ENCODE results near the gene SLC39A5. TPM values are rescaled to one million over a fixed set of nuclear protein-coding genes. Genes with fewer than 3 reads are reported as not detected.

The SLC39A5 gene
- not detected in 2 replicates for total RNA-seq
- polyA plus RNA-seq (2012) = 0.15 TPM

DNA sequence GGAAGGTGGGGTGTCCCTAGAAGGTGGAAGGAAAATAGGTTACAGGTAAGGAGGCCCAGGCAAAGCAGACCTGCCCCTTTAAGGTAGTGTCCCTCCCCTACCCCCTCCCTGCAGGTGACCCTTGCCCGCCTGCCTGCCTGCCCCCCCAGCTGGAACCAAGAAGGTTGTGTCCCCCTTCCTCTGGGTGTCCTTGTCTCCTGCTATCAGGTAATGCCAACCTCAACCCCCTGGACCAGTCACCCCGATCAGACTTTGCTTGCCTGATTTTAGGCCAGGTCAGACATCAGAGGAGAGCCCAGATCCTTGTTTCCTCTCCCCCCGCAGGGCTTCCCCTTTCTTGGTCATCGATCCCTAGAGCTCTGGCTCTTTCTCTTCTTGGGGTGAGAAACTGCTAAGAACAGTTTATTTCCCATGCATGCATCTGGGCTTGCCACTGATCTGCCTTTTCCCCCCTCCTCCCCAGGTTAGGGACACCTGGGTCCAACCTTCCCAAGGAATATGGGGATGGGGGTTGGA is at the start of gene SLC39A5:
TSS of gene SLC39A5 (plus strand) at position 136 of the 516 bp plus-strand sequence. CDS start 1,224 bp downstream, outside the sequence.
- DNase-seq (ENCODE audit: low read depth) = no peak

DNA sequence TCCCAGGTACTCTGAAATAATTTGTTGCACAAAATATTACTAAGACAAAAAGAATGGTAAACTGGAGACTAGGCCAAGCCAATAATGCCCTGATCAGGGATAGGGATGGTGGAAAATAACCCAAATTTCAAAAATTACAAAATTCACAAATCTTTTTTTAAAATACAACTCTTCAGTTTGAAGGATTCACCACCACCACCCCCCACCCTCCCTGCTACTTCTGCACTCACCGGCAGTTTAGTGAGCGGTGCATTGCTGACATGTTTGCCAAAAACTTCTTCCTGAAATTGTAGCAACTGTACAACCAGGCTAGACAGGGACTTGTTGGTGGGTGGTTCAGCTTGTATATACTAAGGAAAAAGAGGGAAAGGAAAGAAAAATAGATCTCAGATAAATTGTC is 42.9 kb upstream of the SLC39A5 start:
- DNase-seq (ENCODE audit: low read depth) = no peak

- DNase-seq (ENCODE audit: low read depth) = no peak
Observed at GRCh38 chr12:56188131-56188777, 41.6 kb upstream of the SLC39A5 start.

DNA sequence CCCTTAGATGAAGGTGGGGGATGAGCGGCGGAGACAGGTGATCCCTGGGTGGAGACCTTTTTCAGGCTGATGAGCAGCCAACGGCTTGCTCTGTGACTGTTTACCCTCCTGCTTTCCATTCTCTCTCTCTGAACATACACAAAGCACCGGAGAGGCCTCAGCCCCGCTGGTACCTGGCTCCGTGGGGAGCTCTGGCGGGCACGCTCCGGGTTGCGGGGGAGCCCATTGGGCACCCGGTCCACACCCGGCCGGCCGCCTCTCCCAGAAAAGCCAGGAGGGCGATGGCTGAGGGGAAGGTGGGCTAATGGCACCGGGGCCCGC is 41.1 kb upstream of the SLC39A5 start:
- no peak for DNase-seq (ENCODE audit: low read depth)

GRCh38 chr12:56189099-56189917 is 40.5 kb upstream of the SLC39A5 start, which contains the start of gene SMARCC2:
Gene SMARCC2, minus strand, starts transcription at chr12:56189483. Its CDS starts 22 bp downstream, at chr12:56189461.
- DNase-seq (ENCODE audit: low read depth) = peak; percentile 90

GRCh38 chr12:56189918-56190694 is 39.7 kb upstream of the SLC39A5 start:
- DNase-seq (ENCODE audit: low read depth) = peak; percentile 86

GRCh38 chr12:56190695-56191155 is 39.1 kb upstream of the SLC39A5 start:
- DNase-seq (ENCODE audit: low read depth) = no peak

- DNase-seq (ENCODE audit: low read depth) = no peak
Observed at GRCh38 chr12:56192582-56192981, 37.3 kb upstream of the SLC39A5 start.

DNA sequence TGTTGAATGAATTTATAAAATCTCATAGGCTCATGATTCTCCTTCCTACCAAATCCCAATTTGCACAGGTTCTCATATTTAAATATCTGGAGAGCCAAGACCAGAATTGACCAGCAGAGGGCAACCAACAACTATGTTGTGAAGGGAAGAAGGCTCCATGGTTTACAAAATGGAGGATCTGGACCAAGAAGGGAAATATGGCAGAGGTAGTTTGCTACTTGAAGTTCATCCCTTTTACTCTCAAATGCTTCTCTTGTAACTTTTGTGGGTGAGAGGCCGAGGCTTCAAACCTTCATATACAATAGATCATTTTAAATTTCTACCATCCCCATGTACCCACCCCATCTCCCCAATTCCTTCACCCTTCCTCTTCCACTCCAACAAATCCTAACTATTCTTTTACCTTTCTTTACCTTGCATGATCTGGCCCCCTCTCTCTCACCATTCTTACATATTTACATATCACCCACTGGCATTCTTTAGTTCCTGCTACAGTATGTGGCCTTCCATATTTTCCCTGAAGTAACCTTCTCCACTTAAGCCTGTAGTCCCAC is 36.7 kb upstream of the SLC39A5 start:
- DNase-seq (ENCODE audit: low read depth) = peak; percentile 91

GRCh38 chr12:56196818-56197550 is 32.9 kb upstream of the SLC39A5 start:
- DNase-seq (ENCODE audit: low read depth) = peak; percentile 42

- no peak for DNase-seq (ENCODE audit: low read depth)
Observed at GRCh38 chr12:56197921-56198635, 31.8 kb upstream of the SLC39A5 start.

GRCh38 chr12:56198836-56199235 is 31.0 kb upstream of the SLC39A5 start:
- DNase-seq (ENCODE audit: low read depth) = no peak

GRCh38 chr12:56202366-56202765 is 27.5 kb upstream of the SLC39A5 start:
- no peak for DNase-seq (ENCODE audit: low read depth)

GRCh38 chr12:56202838-56203237 is 27.0 kb upstream of the SLC39A5 start:
- DNase-seq (ENCODE audit: low read depth) = no peak

DNA sequence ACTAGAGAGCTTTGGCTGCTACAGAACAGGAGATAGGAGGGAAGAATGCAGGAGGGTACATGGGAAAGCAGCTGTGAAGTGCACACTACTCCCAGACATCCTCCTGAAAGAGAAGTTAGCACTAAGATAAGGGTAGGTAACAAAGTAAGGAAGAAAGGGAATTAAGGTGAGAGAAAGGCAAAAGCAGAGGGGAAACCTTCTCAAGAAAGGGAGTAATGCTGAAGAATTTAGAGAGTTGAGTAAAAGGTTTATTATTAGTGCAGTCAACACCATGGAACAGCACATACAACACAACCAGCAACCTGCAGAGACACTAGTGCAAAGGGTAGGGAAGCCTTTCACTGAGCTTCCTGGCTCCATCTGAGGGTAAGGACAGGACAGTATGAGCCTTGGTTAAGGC is 25.6 kb upstream of the SLC39A5 start:
- no peak for DNase-seq (ENCODE audit: low read depth)

DNA sequence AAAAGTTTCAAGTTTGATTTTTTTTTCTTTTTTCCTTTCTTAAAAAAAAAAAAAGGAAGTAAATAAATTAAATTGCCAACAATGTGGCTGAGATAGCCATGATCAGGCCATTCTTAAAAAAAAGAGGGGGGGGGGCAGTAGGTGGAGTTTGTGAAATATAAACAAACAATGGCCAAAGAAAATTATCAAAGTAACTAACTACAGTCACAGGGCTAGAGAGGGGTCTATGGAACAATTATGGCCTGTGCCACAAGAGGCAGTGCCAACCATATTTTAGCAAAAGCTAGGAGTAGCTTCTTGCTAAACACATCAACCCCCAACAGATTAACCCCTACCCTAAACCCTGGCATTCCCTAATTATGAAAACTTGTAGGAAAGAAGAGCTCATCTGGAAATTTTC is 24.4 kb upstream of the SLC39A5 start:
- no peak for DNase-seq (ENCODE audit: low read depth)

- DNase-seq (ENCODE audit: low read depth) = peak; percentile 46
Observed at GRCh38 chr12:56206452-56207166, 23.2 kb upstream of the SLC39A5 start.

DNA sequence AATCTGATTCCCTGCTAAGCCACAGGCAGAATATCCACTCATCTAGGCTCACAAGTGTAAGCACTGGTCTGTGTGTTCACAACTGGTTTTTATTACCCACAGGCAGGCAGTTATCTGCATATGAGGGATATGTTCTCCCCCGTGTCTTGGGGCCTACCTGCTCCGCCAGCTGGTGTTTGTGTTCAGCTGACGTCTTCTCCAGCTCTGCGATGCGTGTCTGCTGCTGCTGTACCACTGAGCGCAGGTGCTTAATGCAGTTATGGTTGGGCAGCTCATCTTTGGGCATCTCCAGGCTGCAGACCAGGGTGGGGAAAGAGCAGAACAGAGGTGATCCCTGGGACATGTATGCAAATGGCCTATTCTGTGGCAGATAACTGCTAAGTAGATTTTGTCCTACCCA is 21.8 kb upstream of the SLC39A5 start:
- no peak for DNase-seq (ENCODE audit: low read depth)

DNA sequence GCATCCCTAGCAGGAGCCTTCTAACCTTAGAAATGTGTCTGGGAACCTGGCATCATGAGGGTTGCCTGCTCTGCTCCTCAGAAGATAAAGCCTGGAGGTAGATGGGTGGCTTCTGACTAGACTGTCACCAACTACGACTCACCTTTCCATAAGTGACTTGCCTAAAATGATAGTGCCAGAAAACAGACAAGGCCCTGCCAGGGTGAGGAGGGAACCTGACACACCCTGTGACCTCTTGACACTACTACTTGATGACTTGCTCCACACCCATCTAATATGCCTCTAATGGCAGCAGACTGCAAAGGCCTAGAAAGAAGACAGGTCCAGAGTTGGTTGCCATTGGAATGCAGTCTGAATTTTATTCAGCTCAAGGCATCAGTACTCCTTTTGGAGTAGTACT is 17.5 kb upstream of the SLC39A5 start:
- DNase-seq (ENCODE audit: low read depth) = no peak

Data from myocyte (in vitro differentiated cells).